ENCODE data around the gene TPRG1L. TPM values are rescaled to one million over a fixed set of nuclear protein-coding genes. Genes with fewer than 3 reads are reported as not detected.

The TPRG1L gene
- total and polyA plus RNA-seq, 2 donors from 2014 or later = 37.1 to 72.4 TPM

DNA sequence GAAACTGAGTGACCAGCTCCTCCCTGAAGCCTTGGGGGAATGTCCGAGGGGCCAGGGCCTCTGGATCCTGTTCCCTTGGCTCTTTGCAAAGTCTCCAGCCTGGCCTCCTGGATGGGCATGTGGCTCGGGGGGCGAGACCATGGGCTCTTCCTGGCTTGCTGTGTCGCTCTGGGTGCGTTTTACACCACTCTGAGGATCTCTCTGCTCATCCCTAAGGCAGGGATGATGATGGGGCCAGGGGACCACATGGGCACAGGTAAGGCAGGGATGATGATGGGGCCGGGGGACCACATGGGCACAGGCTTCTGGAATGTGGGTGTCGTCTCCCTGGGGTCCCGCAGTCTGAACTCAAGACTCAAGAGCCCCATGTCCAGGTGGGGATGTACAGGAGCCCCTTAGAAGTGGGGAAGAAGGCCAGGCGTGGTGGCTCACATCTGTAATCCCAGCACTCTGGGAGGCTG, 45.2 kb downstream of the TPRG1L start:
- no peak overlapping the region for H3K27ac ChIP-seq (ENCODE audit: low read depth in 2 of 2, low read length in 2 of 2)
- intact Hi-C loops (cut with DNase I) = no loop called here
- H3K36me3 ChIP-seq (ENCODE audit: control insufficient read depth in 2 of 3, insufficient read depth in 3 of 3, low read length in 3 of 3) = no peaks in the 10 kb centered on the region
- H3K9me3 ChIP-seq (ENCODE audit: control insufficient read depth in 2 of 3, insufficient read depth in 1 of 3, low read length in 3 of 3) = no peaks in the 10 kb centered on the region
- H3K4me1 ChIP-seq (ENCODE audit: control insufficient read depth in 2 of 3, insufficient read depth in 2 of 3, low read depth in 1 of 3, low read length in 3 of 3) = peaks cover 0 to 5% (median 0%) of the 10 kb centered on the region in 3 donors
- H3K9ac ChIP-seq (ENCODE audit: low read length in 3 of 3) = no peak overlapping the region
- no peaks in the 10 kb centered on the region for H3K27me3 ChIP-seq (ENCODE audit: control insufficient read depth, insufficient read depth, low read length)
- DNase-seq = peak in 1 of 5 donors; percentile 53
- no peak overlapping the region for H3K4me3 ChIP-seq (ENCODE audit: low read length in 3 of 3)
- TF ChIP-seq, protein P1, sequence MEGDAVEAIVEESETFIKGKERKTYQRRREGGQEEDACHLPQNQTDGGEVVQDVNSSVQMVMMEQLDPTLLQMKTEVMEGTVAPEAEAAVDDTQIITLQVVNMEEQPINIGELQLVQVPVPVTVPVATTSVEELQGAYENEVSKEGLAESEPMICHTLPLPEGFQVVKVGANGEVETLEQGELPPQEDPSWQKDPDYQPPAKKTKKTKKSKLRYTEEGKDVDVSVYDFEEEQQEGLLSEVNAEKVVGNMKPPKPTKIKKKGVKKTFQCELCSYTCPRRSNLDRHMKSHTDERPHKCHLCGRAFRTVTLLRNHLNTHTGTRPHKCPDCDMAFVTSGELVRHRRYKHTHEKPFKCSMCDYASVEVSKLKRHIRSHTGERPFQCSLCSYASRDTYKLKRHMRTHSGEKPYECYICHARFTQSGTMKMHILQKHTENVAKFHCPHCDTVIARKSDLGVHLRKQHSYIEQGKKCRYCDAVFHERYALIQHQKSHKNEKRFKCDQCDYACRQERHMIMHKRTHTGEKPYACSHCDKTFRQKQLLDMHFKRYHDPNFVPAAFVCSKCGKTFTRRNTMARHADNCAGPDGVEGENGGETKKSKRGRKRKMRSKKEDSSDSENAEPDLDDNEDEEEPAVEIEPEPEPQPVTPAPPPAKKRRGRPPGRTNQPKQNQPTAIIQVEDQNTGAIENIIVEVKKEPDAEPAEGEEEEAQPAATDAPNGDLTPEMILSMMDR (IDR thresholded peaks at IDR 0.05; ENCODE audit: borderline replicate concordance, extremely low read depth, insufficient read depth) = no peak
- no peak for FAIRE-seq

DNA sequence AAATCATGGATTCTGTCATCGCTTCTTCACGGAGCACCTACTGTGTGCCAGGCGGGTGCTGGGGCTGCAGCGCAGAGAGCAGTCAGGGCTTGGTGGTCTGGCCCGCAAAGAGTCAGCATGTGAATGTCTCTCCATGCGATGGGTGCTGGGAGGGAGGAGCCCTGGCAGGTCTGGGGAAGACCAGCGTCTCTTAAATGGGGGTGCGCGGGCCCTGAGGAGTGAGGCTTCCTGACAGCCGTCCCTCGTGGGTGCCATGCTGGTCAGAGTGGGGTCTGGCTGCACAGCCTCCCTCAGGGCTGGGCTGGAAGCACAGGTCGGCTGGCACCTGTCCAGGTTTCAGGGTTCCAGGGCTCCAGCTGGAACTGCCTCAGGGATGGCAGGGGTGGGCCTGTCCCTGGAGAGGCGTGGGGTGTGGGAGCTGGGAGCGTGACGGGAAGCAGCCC, 46.0 kb downstream of the TPRG1L start:
- H3K4me1 ChIP-seq (ENCODE audit: control insufficient read depth in 2 of 3, insufficient read depth in 2 of 3, low read depth in 1 of 3, low read length in 3 of 3) = peaks cover 0 to 5% (median 0%) of the 10 kb centered on the region in 3 donors
- no peaks in the 10 kb centered on the region for H3K36me3 ChIP-seq (ENCODE audit: control insufficient read depth in 2 of 3, insufficient read depth in 3 of 3, low read length in 3 of 3)
- FAIRE-seq = no peak
- no peak overlapping the region for H3K9ac ChIP-seq (ENCODE audit: low read length in 3 of 3)
- no peak overlapping the region for H3K4me3 ChIP-seq (ENCODE audit: low read length in 3 of 3)
- intact Hi-C loops (cut with DNase I) = no loop called here
- TF ChIP-seq, protein P1 (IDR thresholded peaks at IDR 0.05; ENCODE audit: borderline replicate concordance, extremely low read depth, insufficient read depth) = no peak
- DNase-seq = peak in 2 of 5 donors; percentile 53 to 73
- no peaks in the 10 kb centered on the region for H3K27me3 ChIP-seq (ENCODE audit: control insufficient read depth, insufficient read depth, low read length)
- H3K27ac ChIP-seq (ENCODE audit: low read depth in 2 of 2, low read length in 2 of 2) = no peak overlapping the region
- H3K9me3 ChIP-seq (ENCODE audit: control insufficient read depth in 2 of 3, insufficient read depth in 1 of 3, low read length in 3 of 3) = no peaks in the 10 kb centered on the region

DNA sequence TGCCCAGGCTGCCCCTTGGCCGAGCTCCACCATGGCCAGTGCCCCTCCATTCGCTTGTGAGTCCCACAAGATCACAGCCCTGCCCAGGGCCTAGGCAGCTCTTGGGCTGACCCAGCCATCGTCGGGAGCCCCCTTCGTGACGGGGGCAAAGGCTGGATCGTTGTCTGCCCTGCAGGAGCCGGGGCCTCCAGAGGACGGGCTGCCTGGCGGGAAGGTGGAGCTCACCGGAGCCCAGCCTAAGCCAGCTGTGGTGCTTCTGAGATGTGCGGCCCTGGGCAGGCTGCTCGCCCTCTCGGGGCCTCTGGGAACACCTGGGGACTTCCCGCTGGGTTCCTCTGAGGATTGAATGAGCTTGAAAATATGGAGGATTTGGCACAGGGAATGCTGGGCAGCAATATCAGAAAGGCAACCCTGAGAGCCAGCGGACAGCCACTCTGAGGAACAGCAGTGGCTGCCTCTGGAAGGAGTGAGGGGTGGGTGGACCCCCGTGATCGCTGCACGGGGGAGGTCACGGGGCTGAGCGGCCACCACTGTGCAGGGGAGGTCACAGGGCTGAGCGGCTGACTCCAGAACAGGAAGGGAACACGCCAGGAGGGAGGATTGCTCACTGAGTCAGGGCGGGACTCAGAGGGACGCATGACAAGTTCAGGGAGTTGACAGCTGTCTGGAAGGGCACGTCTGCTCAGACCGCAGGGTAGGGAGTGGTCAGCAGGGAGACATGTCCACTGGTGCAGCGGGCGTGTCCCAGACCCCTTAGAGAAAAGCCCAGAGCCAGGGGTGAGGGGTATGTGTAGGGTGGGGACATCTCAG, 46.8 kb downstream of the TPRG1L start:
- H3K27ac ChIP-seq (ENCODE audit: low read depth in 2 of 2, low read length in 2 of 2) = no peak overlapping the region
- no peak overlapping the region for H3K4me3 ChIP-seq (ENCODE audit: low read length in 3 of 3)
- TF ChIP-seq, protein P1 (IDR thresholded peaks at IDR 0.05; ENCODE audit: borderline replicate concordance, extremely low read depth, insufficient read depth) = no peak
- no peaks in the 10 kb centered on the region for H3K27me3 ChIP-seq (ENCODE audit: control insufficient read depth, insufficient read depth, low read length)
- DNase-seq = peak in 1 of 5 donors; percentile 73
- no peaks in the 10 kb centered on the region for H3K36me3 ChIP-seq (ENCODE audit: control insufficient read depth in 2 of 3, insufficient read depth in 3 of 3, low read length in 3 of 3)
- H3K9me3 ChIP-seq (ENCODE audit: control insufficient read depth in 2 of 3, insufficient read depth in 1 of 3, low read length in 3 of 3) = no peaks in the 10 kb centered on the region
- H3K9ac ChIP-seq (ENCODE audit: low read length in 3 of 3) = no peak overlapping the region
- peaks cover 0 to 5% (median 0%) of the 10 kb centered on the region in 3 donors for H3K4me1 ChIP-seq (ENCODE audit: control insufficient read depth in 2 of 3, insufficient read depth in 2 of 3, low read depth in 1 of 3, low read length in 3 of 3)
- intact Hi-C loops (cut with DNase I) = no loop called here
- FAIRE-seq = no peak

Data from kidney (tissue), 14 donors.